ENCODE data around the gene HS3ST6. TPM values are rescaled to one million over a fixed set of nuclear protein-coding genes. Genes with fewer than 3 reads are reported as not detected.

HS3ST6 gene
- total RNA-seq, result not detected

- Histone ChIP-seq H3K4me1 (no peaks in the 10 kb centered on the region), H3K36me3 (no peaks in the 10 kb centered on the region), H3K27me3 (peaks cover 0 to 83% of the 10 kb centered on the region in 2 donors), H3K9me3 (no peaks in the 10 kb centered on the region), H3K4me3 (peak within 1 kb of the TSS in 2 of 3 donors; percentile 23 to 51), H3K27ac (no peak within 1 kb of the TSS)
- intact Hi-C loops (cut with DNase I; ENCODE audit: low total_unique reads), result no loop called here
- no peak for TF ChIP-seq POLR2AphosphoS5 (IDR thresholded peaks at IDR 0.05)
- TF ChIP-seq, protein P1, sequence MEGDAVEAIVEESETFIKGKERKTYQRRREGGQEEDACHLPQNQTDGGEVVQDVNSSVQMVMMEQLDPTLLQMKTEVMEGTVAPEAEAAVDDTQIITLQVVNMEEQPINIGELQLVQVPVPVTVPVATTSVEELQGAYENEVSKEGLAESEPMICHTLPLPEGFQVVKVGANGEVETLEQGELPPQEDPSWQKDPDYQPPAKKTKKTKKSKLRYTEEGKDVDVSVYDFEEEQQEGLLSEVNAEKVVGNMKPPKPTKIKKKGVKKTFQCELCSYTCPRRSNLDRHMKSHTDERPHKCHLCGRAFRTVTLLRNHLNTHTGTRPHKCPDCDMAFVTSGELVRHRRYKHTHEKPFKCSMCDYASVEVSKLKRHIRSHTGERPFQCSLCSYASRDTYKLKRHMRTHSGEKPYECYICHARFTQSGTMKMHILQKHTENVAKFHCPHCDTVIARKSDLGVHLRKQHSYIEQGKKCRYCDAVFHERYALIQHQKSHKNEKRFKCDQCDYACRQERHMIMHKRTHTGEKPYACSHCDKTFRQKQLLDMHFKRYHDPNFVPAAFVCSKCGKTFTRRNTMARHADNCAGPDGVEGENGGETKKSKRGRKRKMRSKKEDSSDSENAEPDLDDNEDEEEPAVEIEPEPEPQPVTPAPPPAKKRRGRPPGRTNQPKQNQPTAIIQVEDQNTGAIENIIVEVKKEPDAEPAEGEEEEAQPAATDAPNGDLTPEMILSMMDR (IDR thresholded peaks at IDR 0.05), result no peak
- TF ChIP-seq POLR2A (IDR thresholded peaks at IDR 0.05), result no peak
- no peak for DNase-seq (ENCODE audit: low spot score in 2 of 2)
Measured at GRCh38 chr16:1918351-1919326, at the start of gene HS3ST6. HS3ST6 (minus strand) TSS chr16:1918415; CDS start chr16:1918323, 92 bp downstream.

GRCh38 chr16:1966460-1966859 is 48.2 kb upstream of the HS3ST6 start, which contains the start of gene RNF151:
RNF151 (plus strand) TSS chr16:1966856; CDS start chr16:1966882, 26 bp downstream.
- intact Hi-C loops (cut with DNase I; ENCODE audit: low total_unique reads), result no loop called here
- H3K9me3 ChIP-seq, result no peaks in the 10 kb centered on the region
- H3K27ac ChIP-seq, result peak within 1 kb of the TSS; percentile 98 to 99
- no peaks in the 10 kb centered on the region for H3K36me3 ChIP-seq
- TF ChIP-seq POLR2AphosphoS5 (IDR thresholded peaks at IDR 0.05), result no peak
- TF ChIP-seq, protein P1 (IDR thresholded peaks at IDR 0.05), result no peak
- TF ChIP-seq POLR2A (IDR thresholded peaks at IDR 0.05), result no peak
- H3K4me1 ChIP-seq, result peaks cover 3 to 10% of the 10 kb centered on the region in 2 donors
- peak within 1 kb of the TSS; percentile 91 to 95 (median 94) for H3K4me3 ChIP-seq
- H3K27me3 ChIP-seq, result no peaks in the 10 kb centered on the region
- no peak for DNase-seq (ENCODE audit: low spot score in 2 of 2)

- intact Hi-C loops (cut with DNase I; ENCODE audit: low total_unique reads), result no loop called here
- H3K4me1 ChIP-seq, result peaks cover 3 to 12% of the 10 kb centered on the region in 2 donors
- H3K9me3 ChIP-seq, result no peaks in the 10 kb centered on the region
- peak overlapping the region; percentile 98 to 99 for H3K27ac ChIP-seq
- no peak for TF ChIP-seq POLR2AphosphoS5 (IDR thresholded peaks at IDR 0.05)
- TF ChIP-seq, protein P1 (IDR thresholded peaks at IDR 0.05), result peak in 1 of 3 donors; percentile 4
- no peaks in the 10 kb centered on the region for H3K36me3 ChIP-seq
- H3K4me3 ChIP-seq, result peak overlapping the region; percentile 91 to 95 (median 94)
- no peaks in the 10 kb centered on the region for H3K27me3 ChIP-seq
- no peak for DNase-seq (ENCODE audit: low spot score in 2 of 2)
Measured at GRCh38 chr16:1965396-1966001, 47.3 kb upstream of the HS3ST6 start.

GRCh38 chr16:1964506-1965395 is 46.5 kb upstream of the HS3ST6 start, which contains the start of gene RPS2:
RPS2 (minus strand) TSS chr16:1964826; CDS start chr16:1964625, 201 bp downstream.
- intact Hi-C loops (cut with DNase I; ENCODE audit: low total_unique reads), result no loop called here
- H3K36me3 ChIP-seq, result no peaks in the 10 kb centered on the region

More at GRCh38 chr16:1964506-1965395, 46.5 kb upstream of the HS3ST6 start, which contains the start of gene RPS2:
- peaks cover 3 to 16% of the 10 kb centered on the region in 2 donors for H3K4me1 ChIP-seq
- peak within 1 kb of the TSS; percentile 98 to 99 for H3K27ac ChIP-seq
- no peaks in the 10 kb centered on the region for H3K9me3 ChIP-seq
- H3K4me3 ChIP-seq, result peak within 1 kb of the TSS; percentile 91 to 95 (median 94)
- DNase-seq (ENCODE audit: low spot score in 2 of 2), result peak; percentile 99
- TF ChIP-seq POLR2A (IDR thresholded peaks at IDR 0.05), result peak; percentile 97
- TF ChIP-seq POLR2AphosphoS5 (IDR thresholded peaks at IDR 0.05), result peak; percentile 99 to 100 (median 100)
- TF ChIP-seq, protein P1 (IDR thresholded peaks at IDR 0.05), result peak in 1 of 3 donors; percentile 21
- no peaks in the 10 kb centered on the region for H3K27me3 ChIP-seq

Data from breast epithelium (tissue), 4 donors.